Mucosa of rectum (tissue), 2 donors: ENCODE measurements around the gene TMEM263.

ENCODE experiments used
- H3K27ac ChIP-seq, 2 donors: one replicate each; pipeline ENCODE4 v1.7.0; 2013; ENCODE audit warnings: inconsistent platforms in 2 of 2, low read depth in 2 of 2, low read length in 2 of 2
- H3K27me3 ChIP-seq, 2 donors: one replicate each; pipeline ENCODE4 v1.7.0; 2013; ENCODE audit warnings: low read length in 2 of 2; ENCODE audit not compliant: control insufficient read depth in 2 of 2, insufficient read depth in 2 of 2
- H3K36me3 ChIP-seq, 2 donors: one replicate each; pipeline ENCODE4 v1.7.0; 2013; ENCODE audit warnings: low read length in 2 of 2; ENCODE audit not compliant: control insufficient read depth in 2 of 2, insufficient read depth in 2 of 2
- H3K4me1 ChIP-seq, 2 donors: one replicate each; pipeline ENCODE4 v1.7.0; 2013; ENCODE audit warnings: low read length in 2 of 2, mild to moderate bottlenecking in 1 of 2; ENCODE audit not compliant: control insufficient read depth in 2 of 2, insufficient read depth in 2 of 2
- H3K4me3 ChIP-seq, 2 donors: one replicate each; pipeline ENCODE4 v1.7.0; 2013; ENCODE audit warnings: low read length in 2 of 2
- H3K9ac ChIP-seq, 2 donors: one replicate each; pipeline ENCODE4 v1.7.0; 2013; ENCODE audit warnings: low read length in 2 of 2, low read depth in 1 of 2, mild to moderate bottlenecking in 1 of 2
- H3K9me3 ChIP-seq, 2 donors: one replicate each; pipeline ENCODE4 v1.7.0; 2013; ENCODE audit warnings: low read length in 2 of 2; ENCODE audit not compliant: control insufficient read depth in 2 of 2
- donor health status: healthy.
- donor health status: Normal muscosa, but diverticular disease.

Gene TMEM263

GRCh38 chr12:106945261-106945851 is 10.4 kb upstream of the TMEM263 start:
- H3K9ac ChIP-seq = no peak overlapping the region
- peaks cover 0 to 2% of the 10 kb centered on the region in 2 donors for H3K27me3 ChIP-seq
- H3K4me3 ChIP-seq = no peak overlapping the region
- H3K36me3 ChIP-seq = no peaks in the 10 kb centered on the region
- no peaks in the 10 kb centered on the region for H3K4me1 ChIP-seq
- H3K27ac ChIP-seq = no peak overlapping the region
- H3K9me3 ChIP-seq = no peaks in the 10 kb centered on the region

DNA sequence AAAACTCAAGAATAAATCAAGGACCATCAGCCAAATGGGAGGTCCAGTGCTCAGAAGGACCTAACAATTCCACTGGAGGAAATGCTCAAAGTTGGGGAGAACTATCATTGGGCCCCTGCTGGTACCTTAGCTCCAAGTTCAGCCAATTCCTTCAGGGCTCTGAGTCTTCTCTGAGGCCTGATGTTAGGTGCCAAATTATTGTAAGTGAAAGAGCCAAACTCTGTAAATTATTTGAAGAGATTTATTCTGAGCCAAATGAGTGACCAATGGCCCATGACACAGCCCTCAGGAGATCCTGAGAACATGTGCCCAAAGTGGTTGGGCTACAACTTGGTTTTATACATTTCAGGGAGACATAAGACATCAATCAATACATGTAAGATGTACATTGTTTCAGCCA is 8.2 kb upstream of the TMEM263 start:
- Histone ChIP-seq H3K9ac (no peak overlapping the region), H3K9me3 (no peaks in the 10 kb centered on the region), H3K27me3 (peaks cover 0 to 2% of the 10 kb centered on the region in 2 donors), H3K36me3 (no peaks in the 10 kb centered on the region), H3K27ac (no peak overlapping the region), H3K4me1 (no peaks in the 10 kb centered on the region), H3K4me3 (no peak overlapping the region)

- Histone ChIP-seq H3K9me3 (no peaks in the 10 kb centered on the region), H3K9ac (no peak overlapping the region), H3K27ac (no peak overlapping the region), H3K27me3 (peaks cover 0 to 2% of the 10 kb centered on the region in 2 donors), H3K36me3 (no peaks in the 10 kb centered on the region), H3K4me1 (peaks cover 0 to 7% of the 10 kb centered on the region in 2 donors), H3K4me3 (no peak overlapping the region)
Observed at GRCh38 chr12:106950591-106950990, 5.1 kb upstream of the TMEM263 start.

DNA sequence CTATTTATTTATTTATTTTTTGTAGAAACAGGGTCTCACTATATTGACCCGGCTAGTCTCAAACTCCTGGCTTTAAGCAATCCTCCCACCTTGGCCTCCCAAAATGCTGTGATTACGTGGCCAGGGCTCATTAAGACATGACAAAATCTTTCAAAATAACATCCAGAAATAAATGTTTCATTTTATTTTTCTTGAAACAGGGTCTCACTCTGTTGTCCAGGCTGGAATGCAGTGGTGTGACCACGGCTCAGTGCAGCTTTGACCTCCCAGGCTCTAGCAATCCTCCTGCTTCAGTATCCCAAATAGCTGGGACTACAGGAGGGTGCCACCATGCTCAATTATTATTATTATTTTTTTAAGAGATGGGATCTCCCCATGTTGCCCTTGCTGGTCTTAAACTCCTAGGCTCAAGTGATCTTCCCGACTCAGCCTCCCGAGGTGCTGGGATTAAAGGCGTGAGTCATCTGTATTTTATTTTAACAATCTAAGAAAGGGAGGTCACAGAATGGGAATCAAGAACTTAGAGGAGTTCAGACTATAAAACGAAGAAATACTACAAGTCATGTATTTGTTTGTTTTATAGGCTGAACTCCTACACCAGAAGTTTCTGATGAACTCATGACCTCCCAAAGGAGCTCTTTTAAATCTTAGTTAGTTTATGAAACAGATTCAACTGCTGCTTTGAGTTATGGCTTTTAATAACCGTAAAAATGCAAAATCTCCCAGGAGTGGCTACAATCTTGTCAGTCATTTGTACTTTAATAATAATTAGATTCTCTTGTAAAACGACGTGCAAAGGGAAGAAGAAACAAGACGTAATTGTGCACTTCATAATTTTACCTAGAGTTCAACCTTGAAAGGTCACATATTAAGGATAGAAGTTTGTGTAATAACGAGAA is 2.1 kb upstream of the TMEM263 start:
- no peak overlapping the region for H3K4me3 ChIP-seq
- H3K36me3 ChIP-seq = no peaks in the 10 kb centered on the region
- no peaks in the 10 kb centered on the region for H3K9me3 ChIP-seq
- peaks cover 0 to 16% of the 10 kb centered on the region in 2 donors for H3K4me1 ChIP-seq
- H3K27ac ChIP-seq = peak overlapping the region in 1 of 2 donors; percentile 93
- H3K9ac ChIP-seq = no peak overlapping the region
- no peaks in the 10 kb centered on the region for H3K27me3 ChIP-seq

DNA sequence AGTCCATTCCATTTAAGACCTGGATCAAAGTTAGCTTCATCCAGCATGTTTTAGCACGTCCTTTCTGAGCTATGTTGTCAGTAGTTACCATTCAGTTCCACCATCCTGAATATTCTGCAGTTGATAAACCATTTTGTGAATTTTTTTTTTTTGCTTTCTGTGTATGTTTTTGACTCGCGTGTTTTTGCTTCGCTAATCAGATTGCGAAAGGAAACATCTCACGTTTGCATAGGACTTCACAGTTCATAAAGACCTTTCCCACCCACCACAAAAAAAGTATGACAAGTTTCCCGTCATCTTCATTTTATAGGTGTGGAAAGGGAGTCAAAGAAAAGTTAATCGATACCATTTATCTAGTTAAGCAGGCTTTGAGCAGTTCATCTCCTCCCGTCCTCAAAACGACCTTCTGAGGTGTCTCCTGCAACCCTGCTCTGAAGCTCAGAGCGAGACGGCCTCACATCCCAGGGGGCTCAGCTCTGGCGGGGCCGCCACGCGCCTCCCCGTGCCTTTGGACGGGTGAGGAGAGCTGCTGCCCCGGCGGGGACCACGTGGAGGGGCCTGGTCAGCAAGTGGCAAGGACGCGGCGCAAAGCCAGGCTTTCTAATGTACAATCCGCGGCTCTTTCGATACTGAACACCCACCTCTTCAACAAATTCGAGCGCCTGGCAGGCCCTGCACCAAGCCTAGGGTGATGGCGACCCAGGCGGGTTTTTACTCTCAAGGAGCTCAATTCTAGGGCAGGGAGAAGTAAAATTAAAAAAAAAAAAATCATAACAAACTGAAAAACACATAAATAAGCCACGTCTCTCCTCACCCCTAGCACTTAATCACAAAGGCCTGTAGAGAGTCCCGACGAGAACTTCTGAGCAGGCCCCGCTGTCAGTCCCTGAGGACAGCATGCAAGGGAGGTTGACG is 988 bp upstream of the TMEM263 start:
- Histone ChIP-seq H3K9ac (peak overlapping the region; percentile 63 to 97), H3K27me3 (no peaks in the 10 kb centered on the region), H3K27ac (peak overlapping the region; percentile 93 to 95), H3K9me3 (no peaks in the 10 kb centered on the region), H3K36me3 (no peaks in the 10 kb centered on the region), H3K4me1 (peaks cover 0 to 16% of the 10 kb centered on the region in 2 donors), H3K4me3 (peak overlapping the region; percentile 95 to 98)

DNA sequence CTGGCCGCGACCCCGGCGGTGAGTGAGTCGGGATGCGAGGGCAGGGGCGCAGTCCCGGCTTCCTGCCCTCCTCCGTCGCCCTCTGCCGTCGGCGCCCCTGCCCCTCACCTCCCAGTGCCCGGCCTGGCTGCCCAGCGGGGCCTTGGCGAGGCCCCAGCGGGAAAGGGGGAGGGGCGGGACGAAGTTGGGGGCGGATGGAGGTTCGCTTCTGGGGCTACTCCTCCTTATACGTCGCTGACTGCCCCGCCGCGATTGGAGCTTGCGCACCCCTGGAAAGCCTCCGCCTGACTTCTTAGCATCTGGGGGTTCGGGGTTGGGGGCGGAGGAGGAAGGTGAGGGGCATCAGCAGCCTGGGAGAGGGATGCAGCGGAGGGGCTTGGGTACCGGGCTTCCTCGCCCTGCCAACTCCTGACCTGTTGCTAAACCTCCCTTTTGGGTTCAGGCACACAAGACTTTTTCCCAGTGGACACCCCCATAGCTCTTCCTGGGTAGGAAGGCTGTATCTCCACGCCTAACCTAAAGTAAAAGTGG is 406 bp downstream of the TMEM263 start:
- Histone ChIP-seq H3K9ac (peak overlapping the region; percentile 92 to 97), H3K27me3 (no peaks in the 10 kb centered on the region), H3K4me3 (peak overlapping the region; percentile 95 to 98), H3K9me3 (no peaks in the 10 kb centered on the region), H3K4me1 (peaks cover 0 to 16% of the 10 kb centered on the region in 2 donors), H3K27ac (peak overlapping the region; percentile 93 to 95), H3K36me3 (peaks cover 0 to 3% of the 10 kb centered on the region in 2 donors)

DNA sequence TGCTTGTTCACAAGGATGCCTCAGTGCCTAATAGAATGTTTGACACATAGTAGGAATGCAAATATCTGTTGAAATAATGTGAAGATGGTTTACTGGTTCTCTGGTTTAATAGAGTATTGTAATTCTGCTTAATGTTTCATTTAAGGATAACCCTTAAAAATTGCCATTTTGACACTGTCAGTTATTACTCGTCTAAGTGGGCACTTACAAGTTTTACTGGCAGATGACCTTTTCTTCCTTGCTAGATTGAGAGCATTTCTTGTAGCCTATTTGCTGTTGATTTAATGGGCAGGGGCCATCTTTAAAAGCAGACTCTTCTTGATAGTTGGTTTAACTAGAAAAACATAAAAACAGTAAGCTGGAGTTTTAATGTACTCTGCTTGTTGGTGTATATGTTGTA is 1.9 kb downstream of the TMEM263 start:
- Histone ChIP-seq H3K9ac (peak overlapping the region in 1 of 2 donors; percentile 97), H3K4me3 (peak overlapping the region; percentile 95 to 98), H3K27me3 (no peaks in the 10 kb centered on the region), H3K36me3 (peaks cover 0 to 6% of the 10 kb centered on the region in 2 donors), H3K4me1 (peaks cover 0 to 16% of the 10 kb centered on the region in 2 donors), H3K9me3 (no peaks in the 10 kb centered on the region), H3K27ac (no peak overlapping the region)

GRCh38 chr12:106960443-106960842 is 4.7 kb downstream of the TMEM263 start:
- no peak overlapping the region for H3K27ac ChIP-seq
- H3K36me3 ChIP-seq = peaks cover 0 to 6% of the 10 kb centered on the region in 2 donors
- no peak overlapping the region for H3K9ac ChIP-seq
- H3K9me3 ChIP-seq = no peaks in the 10 kb centered on the region
- H3K4me1 ChIP-seq = peaks cover 0 to 9% of the 10 kb centered on the region in 2 donors
- H3K27me3 ChIP-seq = no peaks in the 10 kb centered on the region
- no peak overlapping the region for H3K4me3 ChIP-seq

DNA sequence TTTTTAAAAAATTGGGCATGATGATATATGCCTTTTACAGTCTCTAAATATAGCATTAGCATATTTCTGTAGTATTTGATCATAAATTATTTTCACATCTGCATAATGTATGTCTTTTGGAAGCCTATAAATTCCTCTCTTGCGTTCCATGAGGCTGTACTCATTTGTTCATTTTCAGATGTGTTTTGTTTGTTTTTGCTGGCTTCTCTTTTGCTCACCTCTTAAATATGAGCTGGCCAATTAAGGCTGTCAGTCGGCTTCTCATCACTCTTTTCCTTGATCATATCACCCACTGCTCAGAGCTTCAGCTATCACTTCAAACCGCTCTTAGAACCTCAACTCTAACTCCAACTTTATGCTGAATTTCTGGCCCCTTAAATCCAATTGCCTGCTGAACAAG is 6.6 kb downstream of the TMEM263 start:
- H3K4me1 ChIP-seq = peaks cover 0 to 9% of the 10 kb centered on the region in 2 donors
- no peaks in the 10 kb centered on the region for H3K9me3 ChIP-seq
- H3K4me3 ChIP-seq = no peak overlapping the region
- no peak overlapping the region for H3K9ac ChIP-seq
- H3K36me3 ChIP-seq = peaks cover 0 to 6% of the 10 kb centered on the region in 2 donors
- no peak overlapping the region for H3K27ac ChIP-seq
- no peaks in the 10 kb centered on the region for H3K27me3 ChIP-seq
